Ishikawa (cell line): ENCODE results near the gene NCKIPSD.

Experiments used
- CEBPB ChIP-seq: IDR thresholded peaks from 2 replicates; pipeline ENCODE4 v1.6.1; 2012
- CREB1 ChIP-seq: IDR thresholded peaks from 2 replicates; pipeline ENCODE4 v1.6.1; 2012; ENCODE audit warnings: low read depth
- EGR1 ChIP-seq: IDR thresholded peaks from 2 replicates; pipeline ENCODE4 v1.6.1; 2012
- EP300 ChIP-seq: IDR thresholded peaks from 2 replicates; pipeline ENCODE4 v1.6.1; 2012; ENCODE audit warnings: borderline replicate concordance
- NFIC ChIP-seq: IDR thresholded peaks from 2 replicates; pipeline ENCODE4 v1.6.1; 2012
- RAD21 ChIP-seq: IDR thresholded peaks from 2 replicates; pipeline ENCODE4 v1.6.1; 2012; ENCODE audit warnings: low read depth
- TAF1 ChIP-seq: IDR thresholded peaks from 2 replicates; pipeline ENCODE4 v1.6.1; 2012; ENCODE audit warnings: low read depth, mild to moderate bottlenecking
- ZBTB7A ChIP-seq: IDR thresholded peaks from 2 replicates; pipeline ENCODE4 v1.6.1; 2012; ENCODE audit warnings: low read depth
- TF ChIP-seq, protein P1 (sequence below): IDR thresholded peaks from 2 replicates; pipeline ENCODE4 v1.6.1; 2012
- TF ChIP-seq, protein P2 (sequence below): IDR thresholded peaks from 2 replicates; pipeline ENCODE4 v1.6.1; 2012

DNA sequence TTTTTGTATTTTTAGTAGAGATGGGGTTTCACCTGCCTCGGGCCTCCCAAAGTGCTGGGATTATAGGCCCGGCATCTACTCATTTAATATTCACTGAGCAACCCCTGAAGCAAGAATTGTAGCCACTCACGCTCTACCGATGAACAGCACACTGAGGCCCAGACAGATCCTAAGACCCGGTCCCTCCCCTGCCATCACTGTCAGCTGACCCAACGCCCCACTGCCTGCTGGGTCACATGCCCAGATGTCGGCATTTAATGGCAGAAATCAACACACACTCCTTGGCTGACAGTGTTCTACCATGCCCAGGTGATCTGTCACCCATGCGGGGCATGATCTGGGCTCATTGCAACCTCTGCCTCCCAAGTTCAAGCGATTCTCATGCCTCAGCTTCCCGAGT, 60.9 kb downstream of the NCKIPSD start:
- TF ChIP-seq CREB1 (no peak), ZBTB7A (no peak), EP300 (no peak), EGR1 (no peak), CEBPB (no peak), NFIC (no peak), RAD21 (no peak), TAF1 (no peak)
- TF ChIP-seq, protein P1, sequence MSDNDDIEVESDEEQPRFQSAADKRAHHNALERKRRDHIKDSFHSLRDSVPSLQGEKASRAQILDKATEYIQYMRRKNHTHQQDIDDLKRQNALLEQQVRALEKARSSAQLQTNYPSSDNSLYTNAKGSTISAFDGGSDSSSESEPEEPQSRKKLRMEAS, result no peak
- TF ChIP-seq, protein P2, sequence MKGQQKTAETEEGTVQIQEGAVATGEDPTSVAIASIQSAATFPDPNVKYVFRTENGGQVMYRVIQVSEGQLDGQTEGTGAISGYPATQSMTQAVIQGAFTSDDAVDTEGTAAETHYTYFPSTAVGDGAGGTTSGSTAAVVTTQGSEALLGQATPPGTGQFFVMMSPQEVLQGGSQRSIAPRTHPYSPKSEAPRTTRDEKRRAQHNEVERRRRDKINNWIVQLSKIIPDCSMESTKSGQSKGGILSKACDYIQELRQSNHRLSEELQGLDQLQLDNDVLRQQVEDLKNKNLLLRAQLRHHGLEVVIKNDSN, result no peak
